ENCODE measurements around the gene RPL13A.

The RPL13A gene

GRCh38 chr19:49528211-49528771 lies 40.9 kb downstream of the RPL13A start:
- Histone ChIP-seq H3K27ac (ENCODE audit: insufficient read depth, low read length, poor library complexity, severe bottlenecking) (no peak overlapping the region), H3K27me3 (replicated peaks; ENCODE audit: control insufficient read depth, insufficient read depth, low read length, poor library complexity, severe bottlenecking) (no peaks in the 10 kb centered on the region), H3K36me3 (ENCODE audit: control insufficient read depth, insufficient read depth, low read length) (no peaks in the 10 kb centered on the region), H3K9me3 (ENCODE audit: control insufficient read depth, low read length) (no peaks in the 10 kb centered on the region), H3K4me1 (ENCODE audit: control insufficient read depth, insufficient read depth, low read length, poor library complexity, severe bottlenecking) (peaks cover 14% of the 10 kb centered on the region), H3K4me3 (ENCODE audit: insufficient read depth, low read depth, low read length, poor library complexity, severe bottlenecking) (peak overlapping the region; percentile 42)
- DNase-seq, result no peak

- H3K4me3 ChIP-seq (ENCODE audit: insufficient read depth, low read depth, low read length, poor library complexity, severe bottlenecking), result no peak overlapping the region
Measured at GRCh38 chr19:49530708-49531107, 43.3 kb downstream of the RPL13A start.

GRCh38 chr19:49533551-49534488 lies 46.4 kb downstream of the RPL13A start:
- peaks cover 18% of the 10 kb centered on the region for H3K4me1 ChIP-seq (ENCODE audit: control insufficient read depth, insufficient read depth, low read length, poor library complexity, severe bottlenecking)
- H3K4me3 ChIP-seq (ENCODE audit: insufficient read depth, low read depth, low read length, poor library complexity, severe bottlenecking), result peak overlapping the region; percentile 71
- H3K27me3 ChIP-seq (replicated peaks; ENCODE audit: control insufficient read depth, insufficient read depth, low read length, poor library complexity, severe bottlenecking), result no peaks in the 10 kb centered on the region
- no peaks in the 10 kb centered on the region for H3K9me3 ChIP-seq (ENCODE audit: control insufficient read depth, low read length)
- peak; percentile 74 to 81 (median 75) for DNase-seq
- H3K27ac ChIP-seq (ENCODE audit: insufficient read depth, low read length, poor library complexity, severe bottlenecking), result peak overlapping the region; percentile 45
- H3K36me3 ChIP-seq (ENCODE audit: control insufficient read depth, insufficient read depth, low read length), result no peaks in the 10 kb centered on the region

More at GRCh38 chr19:49530708-49531107, 43.3 kb downstream of the RPL13A start:
- Histone ChIP-seq H3K9me3 (ENCODE audit: control insufficient read depth, low read length) (no peaks in the 10 kb centered on the region), H3K4me1 (ENCODE audit: control insufficient read depth, insufficient read depth, low read length, poor library complexity, severe bottlenecking) (peaks cover 30% of the 10 kb centered on the region), H3K36me3 (ENCODE audit: control insufficient read depth, insufficient read depth, low read length) (no peaks in the 10 kb centered on the region), H3K27ac (ENCODE audit: insufficient read depth, low read length, poor library complexity, severe bottlenecking) (no peak overlapping the region), H3K27me3 (replicated peaks; ENCODE audit: control insufficient read depth, insufficient read depth, low read length, poor library complexity, severe bottlenecking) (no peaks in the 10 kb centered on the region)
- DNase-seq, result no peak

- Histone ChIP-seq H3K36me3 (ENCODE audit: control insufficient read depth, insufficient read depth, low read length) (no peaks in the 10 kb centered on the region), H3K27ac (ENCODE audit: insufficient read depth, low read length, poor library complexity, severe bottlenecking) (peak overlapping the region; percentile 45), H3K27me3 (replicated peaks; ENCODE audit: control insufficient read depth, insufficient read depth, low read length, poor library complexity, severe bottlenecking) (no peaks in the 10 kb centered on the region), H3K4me3 (ENCODE audit: insufficient read depth, low read depth, low read length, poor library complexity, severe bottlenecking) (peak overlapping the region; percentile 71), H3K4me1 (ENCODE audit: control insufficient read depth, insufficient read depth, low read length, poor library complexity, severe bottlenecking) (peaks cover 18% of the 10 kb centered on the region), H3K9me3 (ENCODE audit: control insufficient read depth, low read length) (no peaks in the 10 kb centered on the region)
- DNase-seq, result no peak
Measured at GRCh38 chr19:49534632-49535385, 47.4 kb downstream of the RPL13A start.

GRCh38 chr19:49536921-49537462 lies 49.6 kb downstream of the RPL13A start:
- H3K36me3 ChIP-seq (ENCODE audit: control insufficient read depth, insufficient read depth, low read length), result no peaks in the 10 kb centered on the region
- peaks cover 18% of the 10 kb centered on the region for H3K4me1 ChIP-seq (ENCODE audit: control insufficient read depth, insufficient read depth, low read length, poor library complexity, severe bottlenecking)
- DNase-seq, result no peak
- H3K27ac ChIP-seq (ENCODE audit: insufficient read depth, low read length, poor library complexity, severe bottlenecking), result no peak overlapping the region
- H3K4me3 ChIP-seq (ENCODE audit: insufficient read depth, low read depth, low read length, poor library complexity, severe bottlenecking), result no peak overlapping the region
- no peaks in the 10 kb centered on the region for H3K27me3 ChIP-seq (replicated peaks; ENCODE audit: control insufficient read depth, insufficient read depth, low read length, poor library complexity, severe bottlenecking)
- no peaks in the 10 kb centered on the region for H3K9me3 ChIP-seq (ENCODE audit: control insufficient read depth, low read length)

GRCh38 chr19:49538643-49539042 lies 51.2 kb downstream of the RPL13A start:
- no peak overlapping the region for H3K4me3 ChIP-seq (ENCODE audit: insufficient read depth, low read depth, low read length, poor library complexity, severe bottlenecking)
- H3K36me3 ChIP-seq (ENCODE audit: control insufficient read depth, insufficient read depth, low read length), result no peaks in the 10 kb centered on the region
- no peak for DNase-seq
- H3K4me1 ChIP-seq (ENCODE audit: control insufficient read depth, insufficient read depth, low read length, poor library complexity, severe bottlenecking), result peaks cover 12% of the 10 kb centered on the region
- H3K27me3 ChIP-seq (replicated peaks; ENCODE audit: control insufficient read depth, insufficient read depth, low read length, poor library complexity, severe bottlenecking), result no peaks in the 10 kb centered on the region
- H3K9me3 ChIP-seq (ENCODE audit: control insufficient read depth, low read length), result no peaks in the 10 kb centered on the region
- H3K27ac ChIP-seq (ENCODE audit: insufficient read depth, low read length, poor library complexity, severe bottlenecking), result no peak overlapping the region

- no peak for DNase-seq
- no peak overlapping the region for H3K27ac ChIP-seq (ENCODE audit: insufficient read depth, low read length, poor library complexity, severe bottlenecking)
- H3K9me3 ChIP-seq (ENCODE audit: control insufficient read depth, low read length), result no peaks in the 10 kb centered on the region
- no peaks in the 10 kb centered on the region for H3K36me3 ChIP-seq (ENCODE audit: control insufficient read depth, insufficient read depth, low read length)
- H3K27me3 ChIP-seq (replicated peaks; ENCODE audit: control insufficient read depth, insufficient read depth, low read length, poor library complexity, severe bottlenecking), result no peaks in the 10 kb centered on the region
- peaks cover 9% of the 10 kb centered on the region for H3K4me1 ChIP-seq (ENCODE audit: control insufficient read depth, insufficient read depth, low read length, poor library complexity, severe bottlenecking)
- H3K4me3 ChIP-seq (ENCODE audit: insufficient read depth, low read depth, low read length, poor library complexity, severe bottlenecking), result no peak overlapping the region
Measured at GRCh38 chr19:49539192-49539952, 52.0 kb downstream of the RPL13A start.
